GM13977 (cell line): ENCODE data around the gene SEMA5B.

Source experiments
- DNase-seq: peaks from one replicate; pipeline ENCODE4 v3.0.0; 2012; ENCODE audit warnings: low spot score
- in situ Hi-C: fragments of 300-500 bp; cut with MboI; formaldehyde crosslinking; loops from one replicate; pipeline ENCODE4 v1.12.0; 2022; ENCODE audit warnings: low sequenced_read_pairs, low pct_unique_long_range_greater_than_20kb, mixed read lengths, inconsistent platforms; ENCODE audit not compliant: unreplicated experiment
- TF ChIP-seq, protein P1 (sequence below): IDR thresholded peaks from 2 replicates; pipeline ENCODE4 v1.5.1; 2012; ENCODE audit warnings: mild to moderate bottlenecking, control low read depth; ENCODE audit not compliant: insufficient read depth; ENCODE audit errors: extremely low read depth, missing control alignments

The SEMA5B gene

GRCh38 chr3:122987736-122988319 is 39.7 kb downstream of the SEMA5B start:
- DNase-seq = no peak
- TF ChIP-seq, protein P1, sequence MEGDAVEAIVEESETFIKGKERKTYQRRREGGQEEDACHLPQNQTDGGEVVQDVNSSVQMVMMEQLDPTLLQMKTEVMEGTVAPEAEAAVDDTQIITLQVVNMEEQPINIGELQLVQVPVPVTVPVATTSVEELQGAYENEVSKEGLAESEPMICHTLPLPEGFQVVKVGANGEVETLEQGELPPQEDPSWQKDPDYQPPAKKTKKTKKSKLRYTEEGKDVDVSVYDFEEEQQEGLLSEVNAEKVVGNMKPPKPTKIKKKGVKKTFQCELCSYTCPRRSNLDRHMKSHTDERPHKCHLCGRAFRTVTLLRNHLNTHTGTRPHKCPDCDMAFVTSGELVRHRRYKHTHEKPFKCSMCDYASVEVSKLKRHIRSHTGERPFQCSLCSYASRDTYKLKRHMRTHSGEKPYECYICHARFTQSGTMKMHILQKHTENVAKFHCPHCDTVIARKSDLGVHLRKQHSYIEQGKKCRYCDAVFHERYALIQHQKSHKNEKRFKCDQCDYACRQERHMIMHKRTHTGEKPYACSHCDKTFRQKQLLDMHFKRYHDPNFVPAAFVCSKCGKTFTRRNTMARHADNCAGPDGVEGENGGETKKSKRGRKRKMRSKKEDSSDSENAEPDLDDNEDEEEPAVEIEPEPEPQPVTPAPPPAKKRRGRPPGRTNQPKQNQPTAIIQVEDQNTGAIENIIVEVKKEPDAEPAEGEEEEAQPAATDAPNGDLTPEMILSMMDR = no peak
- in situ Hi-C loops = no loop called here

DNA sequence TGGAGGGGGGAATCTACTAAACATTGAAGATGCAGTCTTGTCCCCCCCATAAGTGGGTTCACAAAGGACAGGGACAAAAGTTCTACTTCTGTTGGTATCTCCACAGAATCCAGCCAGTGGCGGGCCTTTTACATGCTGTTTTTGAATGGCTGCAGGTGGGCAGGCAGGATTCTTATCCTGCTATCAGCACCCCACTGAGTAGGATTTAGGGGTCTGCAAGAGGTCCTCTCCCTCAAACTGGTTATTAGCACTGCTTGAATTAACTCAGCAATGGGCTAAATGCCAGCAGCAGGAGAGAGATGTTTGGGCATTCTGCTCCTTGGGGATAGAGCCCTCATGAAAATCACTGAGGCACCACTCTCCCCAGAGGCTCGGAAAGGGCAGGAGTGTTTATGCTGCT is 40.3 kb downstream of the SEMA5B start:
- TF ChIP-seq, protein P1 = no peak
- in situ Hi-C loops = no loop called here
- no peak for DNase-seq

DNA sequence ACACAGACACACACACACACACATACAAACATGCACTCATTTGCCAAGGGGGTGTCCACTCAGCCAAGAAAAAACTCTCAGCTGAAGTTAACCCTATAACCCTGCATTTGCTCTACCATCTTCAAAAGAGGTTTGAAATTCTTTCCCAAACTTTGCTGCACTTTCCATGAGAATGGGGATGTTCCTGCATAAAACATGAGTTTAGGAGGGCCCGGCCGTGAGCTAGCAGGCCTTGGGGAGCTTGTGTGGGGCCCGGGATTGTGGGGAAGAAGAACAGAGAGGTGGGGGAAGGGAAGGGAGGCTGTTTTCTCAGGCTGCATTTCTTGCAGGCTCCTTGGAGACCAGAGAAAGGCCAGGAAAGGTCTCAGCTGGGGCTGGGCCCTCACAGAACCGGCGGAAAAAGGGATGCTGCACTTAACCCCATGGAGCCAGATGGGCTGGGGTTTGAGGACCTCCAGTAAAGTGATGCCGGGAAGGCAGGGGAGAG is 40.8 kb downstream of the SEMA5B start:
- in situ Hi-C loops = no loop called here
- TF ChIP-seq, protein P1 = no peak
- no peak for DNase-seq

DNA sequence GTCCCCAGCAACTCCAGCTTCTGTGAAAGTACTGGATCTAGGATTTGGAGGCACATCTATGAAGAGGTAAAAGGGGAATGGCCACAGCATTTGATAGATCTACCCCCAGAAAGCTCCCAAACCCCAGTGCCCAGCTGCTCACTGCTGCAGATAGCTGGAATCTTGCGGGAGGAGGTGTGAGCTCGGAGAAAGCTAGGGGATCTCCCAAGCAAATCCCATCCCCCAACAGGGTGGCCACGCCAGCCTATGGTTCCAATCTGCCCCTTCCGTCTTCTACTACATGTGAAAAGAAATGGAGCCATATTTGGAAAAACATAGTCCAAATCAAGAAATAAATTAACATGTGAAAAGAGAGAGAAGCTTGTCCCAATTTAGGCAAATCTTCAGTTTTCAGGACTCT is 42.0 kb downstream of the SEMA5B start:
- no peak for DNase-seq
- TF ChIP-seq, protein P1 = no peak
- in situ Hi-C loops = no loop called here

GRCh38 chr3:122984650-122985049 is 42.9 kb downstream of the SEMA5B start:
- no peak for DNase-seq
- TF ChIP-seq, protein P1 = no peak
- in situ Hi-C loops = no loop called here

DNA sequence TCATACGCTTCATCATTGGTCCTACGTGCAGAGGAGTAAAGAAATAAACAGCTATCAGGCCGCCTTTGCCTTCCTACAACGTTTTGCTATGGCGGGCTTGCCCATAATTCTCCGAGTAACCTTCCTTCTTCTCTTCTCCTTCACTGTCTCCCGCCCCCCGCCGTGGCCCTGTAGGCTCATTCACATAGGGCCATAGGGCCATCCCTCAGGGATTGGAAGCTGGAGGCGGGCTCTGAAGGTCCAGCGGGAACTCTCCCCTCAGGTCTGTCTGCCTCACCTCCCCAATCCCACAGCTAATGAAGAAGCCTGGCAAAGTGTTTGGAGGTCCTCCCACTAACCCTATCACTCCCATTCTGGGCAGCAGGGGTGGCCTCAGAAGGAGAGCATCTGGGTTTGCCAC is 43.6 kb downstream of the SEMA5B start:
- in situ Hi-C loops = no loop called here
- TF ChIP-seq, protein P1 = no peak
- no peak for DNase-seq
